Activated CD4-positive, alpha-beta T cell treated with anti-CD3 and anti-CD28 coated beads for 48 hours (primary cell): ENCODE results near the gene DDX56.
"Not testable (repeated sequence)": the region's sequence is repeated elsewhere in the genome, so short reads cannot be mapped to it uniquely, and the experiment has no call there.

Source experiments
- DNase-seq: peaks from one replicate; pipeline ENCODE4 v3.0.0-alpha.2; 2020

DDX56 gene

DNA sequence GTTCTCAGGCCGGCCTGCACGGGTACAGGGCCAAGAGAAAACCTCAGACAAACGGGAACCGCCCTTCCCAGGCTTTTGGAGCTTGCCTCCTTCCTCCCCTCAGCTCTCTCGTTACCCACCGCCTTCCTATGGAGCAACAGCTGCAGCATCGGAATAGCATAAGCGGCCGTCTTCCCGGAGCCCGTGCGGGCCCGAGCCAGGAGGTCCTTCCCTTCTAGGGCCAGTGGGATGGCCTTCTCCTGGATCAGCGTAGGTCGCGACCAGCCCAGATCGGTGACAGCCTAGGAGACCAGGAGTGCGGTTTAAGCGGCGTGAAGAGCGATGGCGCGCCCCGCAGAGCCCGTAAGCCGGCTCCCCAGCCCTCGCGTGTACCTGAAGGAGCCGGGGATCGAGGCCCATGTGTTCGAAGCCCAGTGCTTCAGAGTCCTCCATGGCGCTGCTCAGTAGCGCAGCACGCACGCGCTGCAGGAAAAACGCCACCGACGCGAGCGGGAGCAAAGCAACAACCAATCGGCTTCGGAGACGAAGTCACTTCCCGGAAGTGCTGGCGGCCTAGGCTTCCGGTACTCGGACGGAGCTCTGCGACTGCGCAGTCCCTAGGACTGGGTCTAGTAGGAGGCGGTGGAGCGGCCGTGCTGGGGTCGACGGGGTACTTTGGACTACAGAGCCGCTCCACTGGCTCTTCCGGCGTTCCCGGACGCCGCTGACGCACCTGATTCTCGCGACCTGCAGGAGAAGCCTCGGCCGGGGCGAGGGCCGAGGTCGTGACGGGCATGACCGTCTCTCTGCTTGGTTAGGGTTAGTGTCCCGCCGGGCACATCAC is at the start of gene DDX56:
TSS of gene DDX56 (minus strand) at position 445 of the 823 bp plus-strand sequence. CDS start at position 432, 13 bp downstream.
- DNase-seq = peak; percentile 96

DNA sequence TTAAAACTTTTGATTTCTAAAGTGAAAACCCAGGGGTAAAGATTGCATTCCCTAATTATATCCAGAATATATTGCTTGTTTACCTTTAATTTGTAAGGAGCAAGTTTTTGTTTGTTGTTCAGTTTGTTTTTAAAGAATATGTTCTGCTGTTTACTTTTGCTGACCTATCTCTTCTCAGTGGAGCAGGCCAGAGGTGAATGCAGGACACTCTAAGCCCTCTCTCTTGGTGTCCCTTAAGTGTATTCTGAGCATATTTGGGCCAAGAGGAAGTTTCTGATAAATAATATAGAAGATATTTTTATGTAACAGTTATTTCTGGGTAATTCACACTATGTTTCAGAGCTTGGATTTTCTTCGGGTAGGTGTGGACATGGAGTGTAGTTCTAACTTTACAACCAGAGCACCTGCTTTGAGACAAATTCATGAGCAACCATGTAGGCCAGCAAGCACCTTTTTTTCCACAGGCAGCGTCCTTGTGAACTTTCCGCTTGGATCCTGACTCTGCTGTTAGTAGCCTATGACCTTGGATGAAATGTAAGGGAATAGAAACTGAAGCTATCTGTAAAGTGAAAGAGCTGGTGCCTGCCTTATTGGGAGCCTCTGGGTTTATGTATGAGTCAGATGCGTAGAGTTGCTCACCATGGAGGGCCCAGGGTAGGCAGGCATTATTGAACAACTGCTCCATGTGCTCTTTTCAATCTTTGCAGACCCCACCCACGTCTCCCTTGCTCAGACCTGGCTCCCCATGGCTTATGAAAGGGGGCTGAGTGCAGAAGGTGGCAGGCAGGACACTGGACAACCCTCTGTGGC is 48.8 kb upstream of the DDX56 start:
- DNase-seq = peak; percentile 60

GRCh38 chr7:44621750-44622103 is 48.0 kb upstream of the DDX56 start:
- no peak for DNase-seq

- DNase-seq = no peak
These were observed 47.5 kb upstream of the DDX56 start for GRCh38 chr7:44621034-44621749.

DNA sequence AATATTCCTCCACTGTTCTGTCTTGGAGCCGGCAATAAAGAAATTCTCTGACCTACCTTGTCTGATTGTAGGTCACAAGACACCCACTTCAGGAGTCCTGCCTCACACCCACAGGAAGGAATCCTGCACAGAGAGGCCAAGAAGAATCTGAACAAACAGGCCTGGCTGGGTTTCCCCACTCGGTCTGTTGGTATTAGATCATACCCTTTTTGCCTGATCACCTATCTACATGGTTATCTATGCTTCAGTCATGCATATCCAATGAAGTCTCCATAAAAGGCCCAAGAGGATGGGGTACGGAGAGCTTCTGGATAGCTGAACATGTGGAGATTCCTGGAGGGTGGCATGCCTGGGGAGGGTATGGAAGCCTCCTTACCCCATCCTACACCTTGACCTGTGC is 45.0 kb upstream of the DDX56 start:
- DNase-seq = no peak

GRCh38 chr7:44618045-44618444 is 44.3 kb upstream of the DDX56 start:
- DNase-seq = no peak

GRCh38 chr7:44617225-44617890 is 43.6 kb upstream of the DDX56 start:
- DNase-seq = peak; percentile 61

DNA sequence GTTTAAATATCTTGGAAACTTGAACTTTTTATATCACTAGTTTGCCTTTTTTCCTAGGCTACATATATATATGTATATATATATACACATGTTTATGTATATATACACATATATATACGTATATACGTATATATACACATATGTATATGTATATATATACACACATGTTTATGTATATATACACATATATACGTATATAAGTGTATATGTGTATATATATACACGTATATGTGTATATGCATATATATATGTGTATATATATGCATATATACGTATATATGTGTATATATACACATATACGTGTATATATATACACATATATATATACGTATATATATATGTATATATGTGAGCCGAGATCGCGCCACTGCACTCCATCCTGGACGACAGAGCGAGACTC is 42.8 kb upstream of the DDX56 start:
- no peak for DNase-seq

GRCh38 chr7:44615793-44616192 is 42.1 kb upstream of the DDX56 start:
- no peak for DNase-seq

GRCh38 chr7:44615149-44615611 is 41.5 kb upstream of the DDX56 start:
- DNase-seq = no peak

DNA sequence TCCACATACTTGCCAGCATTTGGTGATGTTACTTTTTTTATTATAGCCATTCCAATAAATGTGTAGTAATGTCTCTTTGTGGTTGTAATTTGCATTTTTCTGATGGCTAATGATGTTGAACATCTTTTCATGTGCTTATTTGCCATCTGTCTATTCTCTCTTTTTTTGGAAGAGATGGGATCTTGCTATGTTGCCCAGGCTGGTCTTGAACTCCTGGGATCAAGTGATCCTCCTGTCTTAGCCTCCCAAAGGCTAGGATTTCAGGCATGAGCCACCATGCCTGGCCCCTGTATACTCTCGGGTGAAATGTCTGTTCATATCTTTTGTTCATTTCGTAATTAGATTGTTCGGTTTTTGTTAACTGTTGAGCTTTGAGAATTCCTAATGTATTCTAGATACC is 36.1 kb upstream of the DDX56 start:
- DNase-seq = no peak

DNA sequence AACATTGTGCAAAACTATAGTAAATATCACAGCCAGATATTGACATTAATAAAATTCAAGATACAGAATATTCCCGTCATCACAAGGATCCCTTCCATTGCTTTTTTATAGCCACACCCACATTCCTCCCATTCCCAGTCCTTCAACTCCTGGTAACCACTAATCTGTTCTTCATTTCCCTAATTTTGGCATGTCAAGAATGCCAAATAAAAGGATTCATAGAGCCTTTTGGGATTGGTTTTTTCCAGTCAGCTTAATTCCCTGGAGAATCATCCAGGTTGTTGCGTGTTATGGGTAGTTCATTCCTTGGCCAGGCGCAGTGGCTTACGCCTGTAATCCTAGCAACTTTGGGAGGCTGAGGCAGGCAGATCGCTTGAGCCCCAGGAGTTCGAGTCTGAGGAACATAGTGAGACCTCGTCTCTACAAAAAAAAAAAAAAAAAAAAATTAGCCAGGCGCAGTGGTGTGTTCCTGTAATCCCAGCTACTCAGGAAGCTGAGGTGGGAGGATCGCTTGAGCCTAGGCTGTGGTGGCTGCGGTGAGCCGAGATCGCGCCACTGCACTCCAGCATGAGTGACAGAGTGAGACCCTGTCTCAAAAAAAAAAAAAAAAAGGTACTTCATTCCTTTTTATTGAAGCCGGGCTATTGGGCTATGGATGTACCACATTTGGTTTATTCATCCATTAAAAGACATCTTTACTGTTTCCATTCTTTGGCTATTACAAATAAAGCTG is 35.4 kb upstream of the DDX56 start:
- DNase-seq = no peak

GRCh38 chr7:44607141-44608068 is 33.7 kb upstream of the DDX56 start:
- DNase-seq = no peak

- peak; percentile 100 for DNase-seq
These were observed 32.8 kb upstream of the DDX56 start, which contains the start of gene OGDH for GRCh38 chr7:44606341-44607140. Gene OGDH (plus strand): TSS chr7:44606627. CDS start chr7:44624344, 17,717 bp downstream.

DNA sequence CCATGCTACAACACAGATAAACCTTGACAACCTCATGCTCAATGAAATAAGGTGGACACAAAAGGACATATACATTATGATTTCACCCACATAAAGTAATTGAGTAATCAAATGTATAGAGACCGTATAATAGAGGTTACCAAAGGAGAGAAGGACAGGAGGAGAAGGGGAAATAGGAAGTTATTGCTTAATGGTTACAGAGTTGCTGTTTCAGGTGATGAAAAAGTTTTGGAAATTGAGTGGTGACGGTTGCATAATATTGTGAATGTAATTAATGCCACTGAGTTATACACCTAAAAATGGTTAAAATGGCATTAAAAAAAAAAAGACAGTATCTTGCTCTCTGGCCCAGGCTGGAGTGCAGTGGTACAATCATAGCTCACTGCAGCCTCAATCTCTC is 31.2 kb upstream of the DDX56 start:
- no peak for DNase-seq

- DNase-seq = no peak
These were observed 29.5 kb upstream of the DDX56 start for GRCh38 chr7:44603193-44603592.

- DNase-seq = no peak
These were observed 28.8 kb upstream of the DDX56 start for GRCh38 chr7:44602576-44602910.

GRCh38 chr7:44599222-44599621 is 25.5 kb upstream of the DDX56 start:
- DNase-seq = no peak

DNA sequence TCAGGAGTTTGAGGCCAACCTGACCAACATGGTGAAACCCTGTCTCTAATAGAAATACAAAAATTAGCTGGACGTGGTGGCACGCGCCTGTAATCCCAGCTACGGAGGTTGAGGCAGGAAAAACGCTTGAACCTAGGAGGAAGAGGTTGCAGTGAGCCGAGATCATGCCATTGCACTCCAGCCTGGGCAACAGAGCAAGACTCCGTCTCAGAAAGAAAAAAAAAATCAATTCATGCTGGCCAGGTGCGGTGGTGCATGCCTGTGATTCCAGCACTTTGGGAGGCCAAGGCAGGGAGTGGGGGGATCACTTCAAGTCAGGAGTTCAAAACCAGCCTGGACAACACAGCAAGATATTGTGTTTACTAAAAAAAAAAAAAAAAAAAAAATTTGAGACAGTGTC is 23.5 kb upstream of the DDX56 start:
- not testable (repeated sequence) for DNase-seq
